HEK293 (cell line): ENCODE data around the gene CD164.

Experiments used
- CTCF ChIA-PET: fragments of 350-600 bp; formaldehyde crosslinking; extraction: SDS; loops from one replicate; lab custom pipeline; 2021; ENCODE audit warnings: antibody characterized with exemption; lab: Yijun Ruan, JAX
- POLR2A ChIA-PET: fragments of 300-600 bp; formaldehyde crosslinking; extraction: SDS; loops from one replicate; lab custom pipeline; 2020; ENCODE audit warnings: antibody characterized with exemption, inconsistent platforms; lab: Yijun Ruan, JAX
- H3K27ac ChIP-seq: fragments of 200-500 bp; sonication (Bioruptor generic); 2 replicates; pipeline ENCODE4 v1.5.1; 2014; ENCODE audit warnings: low read depth, low read length, control low read depth, inconsistent platforms; ENCODE audit errors: extremely low read depth
- H3K36me3 ChIP-seq, 2 experiments: fragments of 200-500 bp in 1 of 2; sonication (Bioruptor generic) in 1 of 2; 1 replicate in 1 of 2; 2 replicates in 1 of 2; pipeline ENCODE4 v1.5.1; 2014 to 2017; ENCODE audit warnings: inconsistent platforms in 2 of 2, low read length in 2 of 2; ENCODE audit not compliant: control insufficient read depth in 2 of 2, insufficient read depth in 1 of 2
- H3K4me1 ChIP-seq: fragments of 200-500 bp; sonication (Bioruptor generic); 2 replicates; pipeline ENCODE4 v1.5.1; 2014; ENCODE audit warnings: mild to moderate bottlenecking, low read length, inconsistent platforms; ENCODE audit not compliant: control insufficient read depth, insufficient read depth
- H3K4me3 ChIP-seq: 2 replicates; pipeline ENCODE4 v1.5.1; 2011; ENCODE audit warnings: low read depth, mild to moderate bottlenecking, control low read depth, low read length, moderate library complexity
- H3K9me3 ChIP-seq: fragments of 200-500 bp; sonication (Bioruptor generic); 2 replicates; pipeline ENCODE4 v1.5.1; 2014; ENCODE audit warnings: low read depth, low read length, inconsistent platforms; ENCODE audit not compliant: control insufficient read depth, insufficient read depth
- KLF1 ChIP-seq: fragments of 450-650 bp; formaldehyde crosslinking; IDR thresholded peaks from 2 replicates; pipeline ENCODE4 v1.5.1; 2016; ENCODE audit warnings: missing biosample characterization, missing genetic modification characterization
- PRDM10 ChIP-seq: fragments of 450-650 bp; formaldehyde crosslinking; IDR thresholded peaks from 2 replicates; pipeline ENCODE4 v1.5.1; 2016; ENCODE audit warnings: missing biosample characterization, missing genetic modification characterization
- PRDM4 ChIP-seq: fragments of 450-650 bp; formaldehyde crosslinking; IDR thresholded peaks from 2 replicates; pipeline ENCODE4 v1.5.1; 2017; ENCODE audit warnings: missing biosample characterization, missing genetic modification characterization
- SP3 ChIP-seq: fragments of 450-650 bp; formaldehyde crosslinking; IDR thresholded peaks from 2 replicates; pipeline ENCODE4 v1.5.1; 2016; ENCODE audit warnings: missing biosample characterization, missing genetic modification characterization
- ZBTB21 ChIP-seq: fragments of 450-650 bp; formaldehyde crosslinking; IDR thresholded peaks from 2 replicates; pipeline ENCODE4 v1.5.1; 2017; ENCODE audit warnings: missing biosample characterization, missing genetic modification characterization
- ZNF19 ChIP-seq: fragments of 450-650 bp; formaldehyde crosslinking; IDR thresholded peaks from 2 replicates; pipeline ENCODE4; 2016; ENCODE audit warnings: missing biosample characterization, missing genetic modification characterization, low read depth
- ZNF544 ChIP-seq: fragments of 450-650 bp; formaldehyde crosslinking; IDR thresholded peaks from 2 replicates; pipeline ENCODE4 v1.5.0; 2017; ENCODE audit warnings: missing biosample characterization, missing genetic modification characterization
- ZNF555 ChIP-seq: fragments of 450-650 bp; formaldehyde crosslinking; conservative IDR thresholded peaks from 2 replicates; pipeline ENCODE4 v1.5.1; 2017; ENCODE audit warnings: missing biosample characterization, mild to moderate bottlenecking, missing genetic modification characterization, inconsistent platforms
- ZNF561 ChIP-seq: fragments of 450-650 bp; IDR thresholded peaks from 2 replicates; pipeline ENCODE4 v1.5.1; 2018; ENCODE audit warnings: missing biosample characterization, missing genetic modification characterization, borderline replicate concordance
- ZNF571 ChIP-seq: fragments of 450-650 bp; formaldehyde crosslinking; IDR thresholded peaks from 2 replicates; pipeline ENCODE4 v1.5.0; 2017; ENCODE audit warnings: missing biosample characterization, missing genetic modification characterization
- ZNF626 ChIP-seq: fragments of 450-650 bp; sonication (Bioruptor Pico); formaldehyde crosslinking; IDR thresholded peaks from 2 replicates; pipeline ENCODE4 v1.5.1; 2018; ENCODE audit warnings: missing biosample characterization, missing genetic modification characterization, inconsistent platforms
- ZNF658 ChIP-seq: fragments of 450-650 bp; formaldehyde crosslinking; IDR thresholded peaks from 2 replicates; pipeline ENCODE4; 2016; ENCODE audit warnings: missing biosample characterization, missing genetic modification characterization
- ZNF701 ChIP-seq: fragments of 450-650 bp; formaldehyde crosslinking; IDR thresholded peaks from 2 replicates; pipeline ENCODE4 v1.5.1; 2016; ENCODE audit warnings: missing biosample characterization, missing genetic modification characterization
- ZNF704 ChIP-seq: fragments of 450-650 bp; formaldehyde crosslinking; IDR thresholded peaks from 2 replicates; pipeline ENCODE4 v1.5.1; 2016; ENCODE audit warnings: missing biosample characterization, missing genetic modification characterization
- ZNF776 ChIP-seq: fragments of 450-650 bp; formaldehyde crosslinking; IDR thresholded peaks from 2 replicates; pipeline ENCODE4 v1.5.0; 2017; ENCODE audit warnings: missing biosample characterization, missing genetic modification characterization, borderline replicate concordance
- TF ChIP-seq, protein P1 (sequence below): fragments of 450-650 bp; formaldehyde crosslinking; IDR thresholded peaks from 2 replicates; pipeline ENCODE4 v1.5.1; 2016; ENCODE audit warnings: missing biosample characterization, missing genetic modification characterization

The CD164 gene

DNA sequence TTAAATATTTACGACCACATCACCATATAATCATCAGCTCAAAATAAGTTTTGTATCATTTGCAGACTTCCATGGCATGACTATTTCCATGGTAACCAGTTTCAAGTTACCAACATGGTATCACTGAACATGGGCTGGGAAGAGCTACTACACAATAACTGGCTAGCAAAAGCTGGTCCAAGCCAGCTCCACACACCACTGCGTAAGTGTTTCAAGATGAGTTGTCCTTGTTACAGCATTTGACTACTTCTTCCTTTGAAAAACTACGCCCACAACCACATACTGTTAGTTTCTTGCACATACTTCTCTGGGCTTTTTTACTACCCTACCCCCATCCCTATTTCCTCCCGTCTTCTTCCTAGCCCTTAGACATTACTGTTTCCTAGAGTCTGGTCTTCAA, 8.5 kb downstream of the CD164 start:
- Histone ChIP-seq H3K36me3 (peaks cover 35 to 96% of the 10 kb centered on the region in 2 experiments), H3K4me1 (no peaks in the 10 kb centered on the region), H3K4me3 (no peak overlapping the region), H3K27ac (no peak overlapping the region), H3K9me3 (no peaks in the 10 kb centered on the region)
- POLR2A ChIA-PET = interaction anchor here (0.6 to 0.9 kb wide), 3 partner anchors 8 to 12 kb away, joined by 3 to 6 read pairs (median 4); partner anchors contain the start of gene CD164
- TF ChIP-seq SP3 (tag by site-specific recombination) (no peak), PRDM4 (tag by site-specific recombination) (no peak), ZNF658 (tag by site-specific recombination) (no peak)
- TF ChIP-seq, protein P1, sequence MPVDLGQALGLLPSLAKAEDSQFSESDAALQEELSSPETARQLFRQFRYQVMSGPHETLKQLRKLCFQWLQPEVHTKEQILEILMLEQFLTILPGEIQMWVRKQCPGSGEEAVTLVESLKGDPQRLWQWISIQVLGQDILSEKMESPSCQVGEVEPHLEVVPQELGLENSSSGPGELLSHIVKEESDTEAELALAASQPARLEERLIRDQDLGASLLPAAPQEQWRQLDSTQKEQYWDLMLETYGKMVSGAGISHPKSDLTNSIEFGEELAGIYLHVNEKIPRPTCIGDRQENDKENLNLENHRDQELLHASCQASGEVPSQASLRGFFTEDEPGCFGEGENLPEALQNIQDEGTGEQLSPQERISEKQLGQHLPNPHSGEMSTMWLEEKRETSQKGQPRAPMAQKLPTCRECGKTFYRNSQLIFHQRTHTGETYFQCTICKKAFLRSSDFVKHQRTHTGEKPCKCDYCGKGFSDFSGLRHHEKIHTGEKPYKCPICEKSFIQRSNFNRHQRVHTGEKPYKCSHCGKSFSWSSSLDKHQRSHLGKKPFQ (tag by site-specific recombination) = no peak
- CTCF ChIA-PET = interaction anchor here (1.0 to 2.1 kb wide), 2 partner anchors 10 to 186 kb away, joined by 4 to 10 read pairs; partner anchors contain the start of gene CD164

- Histone ChIP-seq H3K4me3 (no peak overlapping the region), H3K27ac (no peak overlapping the region), H3K9me3 (no peaks in the 10 kb centered on the region), H3K4me1 (no peaks in the 10 kb centered on the region)
- POLR2A ChIA-PET = interaction anchor here (0.6 to 0.9 kb wide), 2 partner anchors 9 to 12 kb away, joined by 3 to 6 read pairs; partner anchors contain the start of gene CD164
- CTCF ChIA-PET = interaction anchor here (2.1 kb wide), 1 partner anchor 10 kb away, joined by 10 read pairs; the partner anchor contains the start of gene CD164
- TF ChIP-seq ZNF704 (tag by site-specific recombination) (no peak), PRDM10 (no peak), ZNF561 (tag by site-specific recombination) (no peak), ZNF776 (tag by site-specific recombination) (no peak), ZNF701 (tag by site-specific recombination) (no peak), ZNF626 (tag by site-specific recombination) (no peak), ZNF19 (no peak), ZNF571 (tag by site-specific recombination) (no peak), ZNF555 (no peak), ZNF544 (tag by site-specific recombination) (no peak), ZBTB21 (tag by site-specific recombination) (no peak), KLF1 (tag by site-specific recombination) (no peak)
- TF ChIP-seq, all 188 proteins: peak for 0
- peaks cover 39 to 97% of the 10 kb centered on the region in 2 experiments for H3K36me3 ChIP-seq
Measured at GRCh38 chr6:109373331-109373730, 8.9 kb downstream of the CD164 start.
